ENCODE data around the gene ZNF91.
A peak's percentile ranks its signal among the peaks of the same experiment; 100 is the strongest.
"Not testable (repeated sequence)": the region's sequence is repeated elsewhere in the genome, so short reads cannot be mapped to it uniquely, and the experiment has no call there.

The ZNF91 gene

DNA sequence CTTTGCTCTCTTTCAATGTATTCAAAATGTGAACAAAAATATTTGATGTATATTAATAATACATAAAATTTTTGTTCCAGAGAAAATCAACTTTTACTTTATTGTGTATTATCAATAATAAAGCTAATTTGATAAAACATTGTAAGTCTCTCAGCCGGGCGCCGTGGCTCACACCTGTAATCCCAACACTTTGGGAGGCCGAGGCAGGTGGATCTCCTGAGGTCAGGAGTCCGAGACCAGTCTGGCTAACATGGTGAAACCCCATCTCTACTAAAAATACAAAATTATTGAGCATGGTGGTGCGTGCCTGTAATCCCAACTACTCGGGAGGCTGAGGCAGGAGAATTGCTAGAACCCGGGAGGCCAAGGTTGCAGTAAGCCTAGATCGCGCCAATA is 449 bp upstream of the ZNF91 start:
- DNase-seq (ENCODE audit: low read depth, low spot score): not testable (repeated sequence)

DNA sequence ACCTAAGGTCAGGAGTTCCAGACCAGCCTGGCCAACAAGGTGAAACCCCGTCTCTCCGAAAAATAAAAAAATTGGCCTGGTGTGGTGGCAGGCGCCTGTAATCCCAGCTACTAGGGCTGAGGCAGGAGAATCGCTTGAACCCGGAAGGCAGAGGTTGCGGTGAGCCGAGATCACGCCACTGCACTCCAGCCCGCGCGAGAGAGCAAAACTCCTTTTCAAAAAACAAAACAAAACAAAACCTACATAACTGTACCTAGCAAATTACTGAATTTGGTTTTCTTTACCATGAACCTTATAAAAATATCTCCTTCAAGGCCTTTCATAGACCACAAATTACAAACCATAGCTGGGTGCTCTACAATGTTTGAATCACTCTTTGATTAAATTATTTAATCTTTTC is 760 bp downstream of the ZNF91 start:
- DNase-seq (ENCODE audit: low read depth, low spot score): peak; percentile 41

DNA sequence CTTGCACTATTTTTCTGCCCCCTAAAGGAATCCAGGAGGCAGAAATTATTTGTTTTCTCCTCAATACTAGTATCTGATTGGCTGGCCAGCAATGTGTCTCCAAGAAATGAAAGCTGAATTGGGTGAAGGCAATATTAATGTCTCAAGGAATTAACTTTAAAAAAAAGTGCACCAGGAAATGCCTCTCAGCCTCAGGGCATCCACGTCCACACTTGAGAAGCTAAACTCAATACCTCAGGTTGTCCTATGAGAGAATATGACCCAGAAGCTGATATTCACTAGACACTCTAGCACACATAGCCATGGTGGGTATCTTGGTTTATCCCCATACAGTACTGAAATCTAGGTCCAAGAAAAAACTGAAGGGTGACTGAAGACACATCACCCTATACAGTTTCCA is 2.1 kb downstream of the ZNF91 start:
- DNase-seq (ENCODE audit: low read depth, low spot score): no peak

DNA sequence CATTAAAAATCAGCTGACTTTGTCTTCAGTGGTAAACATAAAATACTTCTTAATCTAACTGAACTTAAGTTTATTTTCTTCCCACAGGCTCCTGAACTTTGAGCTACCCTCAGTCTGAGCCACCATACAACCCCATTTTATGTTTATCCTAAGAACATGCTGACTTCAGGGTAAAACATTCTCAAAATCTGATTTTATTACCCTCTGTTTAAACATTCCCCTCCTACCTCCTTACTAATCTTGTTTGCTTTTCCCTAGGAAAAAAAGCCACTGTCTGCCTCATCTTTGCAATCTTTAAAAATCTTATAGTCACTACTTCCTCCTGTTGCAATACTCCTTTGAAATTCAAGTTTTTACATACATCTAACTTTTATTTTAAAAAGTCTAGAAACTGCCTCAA is 4.0 kb downstream of the ZNF91 start:
- DNase-seq (ENCODE audit: low read depth, low spot score): no peak

DNA sequence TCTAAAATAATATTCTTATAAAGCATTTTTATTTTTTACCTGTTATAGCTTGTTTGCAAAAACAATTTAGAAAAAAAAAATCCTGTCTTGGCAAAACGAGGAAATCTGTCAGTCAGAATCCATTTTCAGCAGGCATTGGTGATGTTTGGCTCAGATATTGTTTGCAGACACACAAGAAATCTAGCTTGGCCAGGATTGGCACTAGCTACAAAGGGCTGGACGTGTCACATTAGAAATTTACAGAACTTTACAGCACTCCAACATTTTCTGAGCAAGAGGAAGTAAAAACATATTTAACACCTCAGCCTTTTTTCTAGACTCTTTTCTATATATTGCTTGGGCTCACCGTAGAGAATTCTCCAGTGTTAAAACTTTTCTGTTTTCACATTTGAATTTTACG is 9.9 kb downstream of the ZNF91 start:
- no peak for DNase-seq (ENCODE audit: low read depth, low spot score)

DNA sequence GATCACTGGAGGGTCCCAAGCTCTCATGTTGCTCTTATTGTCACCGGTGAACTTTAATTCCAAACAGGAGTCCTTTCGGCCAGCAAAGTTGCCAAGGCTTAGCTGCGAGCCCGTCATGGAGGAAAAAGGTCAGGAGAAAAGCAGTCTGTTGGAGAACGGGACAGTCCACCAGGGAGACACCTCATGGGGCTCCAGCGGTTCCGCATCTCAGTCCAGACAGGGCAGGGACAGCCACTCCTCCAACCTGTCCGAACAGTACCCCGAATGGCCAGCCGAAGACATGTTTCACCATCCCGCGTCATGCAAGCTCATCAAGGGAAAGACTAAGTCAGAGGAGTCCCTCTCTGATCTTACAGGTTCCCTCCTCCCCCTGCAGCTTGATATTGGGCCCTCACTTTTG is 10.4 kb downstream of the ZNF91 start:
- DNase-seq (ENCODE audit: low read depth, low spot score): no peak

DNA sequence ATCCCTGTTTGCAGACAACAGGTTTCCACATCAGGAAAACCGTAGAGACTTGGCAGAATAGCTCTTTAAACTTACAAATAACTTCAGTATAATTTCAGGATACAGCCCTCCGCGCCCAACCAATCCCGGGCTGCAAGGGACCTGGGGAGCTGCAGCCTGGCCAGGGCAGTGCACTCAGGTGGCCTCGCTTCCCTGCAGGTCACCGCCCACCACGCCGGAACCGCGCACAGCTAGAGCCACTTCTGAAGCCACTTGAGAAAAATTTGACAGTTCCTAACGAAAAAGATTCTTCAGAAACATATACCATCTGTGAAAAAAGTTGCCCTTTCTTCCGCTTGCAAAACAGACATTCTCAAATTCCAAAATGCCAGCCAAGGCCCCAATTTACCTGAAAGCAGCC is 11.1 kb downstream of the ZNF91 start:
- no peak for DNase-seq (ENCODE audit: low read depth, low spot score)

DNA sequence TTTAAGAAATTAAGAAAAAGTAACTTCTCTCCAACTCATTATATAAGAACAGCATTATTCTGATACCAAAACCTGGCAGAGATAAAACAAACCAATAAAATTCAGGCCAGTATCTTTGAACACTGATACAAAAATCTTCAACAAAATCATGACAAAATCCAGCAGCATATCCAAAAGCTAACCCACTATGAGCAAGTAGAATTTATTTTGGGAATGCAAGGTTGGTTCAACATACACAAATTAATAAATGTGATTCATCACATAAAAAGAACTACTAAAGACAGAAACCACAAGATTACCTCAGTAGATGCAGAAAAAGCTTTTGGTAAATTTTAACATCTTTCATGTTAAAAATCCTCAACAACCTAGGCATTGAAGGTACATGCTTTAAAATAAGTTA is 12.3 kb downstream of the ZNF91 start:
- DNase-seq (ENCODE audit: low read depth, low spot score): no peak

DNA sequence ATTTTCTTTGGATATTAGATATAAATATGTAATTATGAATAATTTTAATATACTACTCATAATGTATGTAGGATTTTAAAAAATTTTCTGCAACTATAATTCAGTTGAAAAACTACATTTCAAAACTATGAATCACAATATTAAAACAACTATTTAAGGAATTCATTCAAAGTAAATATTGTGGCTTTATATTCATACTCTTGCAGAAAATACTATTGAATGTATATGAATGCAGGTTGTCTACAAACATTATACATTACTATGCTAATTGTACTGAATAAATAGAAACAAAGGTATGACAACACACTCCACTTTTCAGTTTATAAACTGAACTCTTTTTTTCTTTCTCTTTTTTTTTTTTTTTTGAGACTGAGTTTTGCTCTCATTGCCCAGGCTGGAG is 14.2 kb downstream of the ZNF91 start:
- no peak for DNase-seq (ENCODE audit: low read depth, low spot score)

DNA sequence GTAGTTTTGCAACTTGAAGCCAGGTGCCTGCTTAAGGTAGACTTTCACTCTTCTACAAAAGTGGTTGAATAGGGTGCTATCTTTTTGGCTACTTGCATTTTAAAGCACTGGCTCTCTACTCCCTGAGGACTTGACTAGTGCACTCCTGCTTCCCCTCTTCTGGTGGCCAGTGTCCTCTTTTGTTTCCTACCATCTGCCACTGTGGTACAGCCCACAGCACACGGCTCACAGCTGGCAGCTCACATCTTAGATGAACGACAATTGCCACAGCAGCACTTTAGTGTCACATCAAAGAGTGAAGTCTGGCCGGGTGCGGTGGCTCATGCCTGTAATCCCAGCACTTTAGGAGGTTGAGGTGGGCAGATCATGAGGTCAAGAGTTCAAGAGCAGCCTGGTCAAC is 15.6 kb downstream of the ZNF91 start:
- DNase-seq (ENCODE audit: low read depth, low spot score): not testable (repeated sequence)

DNA sequence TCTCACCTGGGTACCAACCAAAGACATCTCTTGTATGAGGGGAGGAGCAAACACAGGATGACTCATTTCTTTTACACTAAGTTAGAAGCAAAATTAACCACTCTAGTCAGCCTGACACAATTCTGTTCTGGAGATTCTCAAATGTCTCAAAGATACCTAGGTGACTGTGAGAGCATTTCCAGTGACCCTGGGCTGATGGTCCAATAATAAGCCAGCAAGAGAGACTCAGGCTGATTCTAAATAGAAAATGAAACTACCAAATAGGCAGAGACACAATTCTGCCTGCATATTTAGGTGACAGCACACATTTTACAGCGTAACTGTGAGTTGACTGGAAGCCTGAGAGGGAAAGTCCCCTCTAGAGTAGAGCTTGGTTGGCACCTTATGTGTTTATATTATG is 16.3 kb downstream of the ZNF91 start:
- DNase-seq (ENCODE audit: low read depth, low spot score): no peak

DNA sequence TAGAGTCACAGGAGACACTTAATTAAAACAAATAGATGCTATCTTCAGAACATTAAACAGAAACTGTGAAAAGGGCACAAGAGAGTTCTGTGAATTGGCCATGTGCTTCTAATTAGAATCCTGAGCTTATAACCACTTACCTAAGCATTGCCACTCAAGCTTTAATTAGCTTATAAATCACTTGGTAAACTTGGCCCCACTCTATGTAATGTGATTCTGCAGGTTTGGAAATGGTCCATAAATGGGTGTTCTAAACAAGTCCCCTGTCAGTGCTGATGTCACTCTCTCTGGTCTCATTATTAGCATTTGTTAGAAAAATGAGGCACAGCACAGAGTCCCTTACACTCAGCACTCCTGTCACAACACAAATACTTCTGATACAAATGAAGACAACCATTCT is 18.0 kb downstream of the ZNF91 start:
- DNase-seq (ENCODE audit: low read depth, low spot score): no peak

DNA sequence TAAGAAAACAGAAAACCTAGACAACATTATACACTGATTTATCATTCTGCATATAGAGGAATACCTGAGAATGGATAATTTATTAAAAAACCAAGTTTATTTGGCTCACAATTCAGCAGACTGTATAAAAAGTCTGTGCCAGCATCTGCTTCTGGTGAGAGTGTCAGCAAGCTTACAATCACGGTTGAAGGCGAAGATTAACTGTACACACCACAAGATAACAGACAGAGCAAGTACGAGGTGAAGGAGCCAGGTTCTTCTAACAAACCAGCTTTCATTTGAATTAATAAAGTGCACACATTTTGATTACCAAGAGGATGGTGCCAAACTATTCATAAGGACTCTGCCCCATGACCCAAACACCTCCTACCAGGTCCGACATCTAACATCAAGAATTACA is 28.8 kb downstream of the ZNF91 start:
- no peak for DNase-seq (ENCODE audit: low read depth, low spot score)

DNA sequence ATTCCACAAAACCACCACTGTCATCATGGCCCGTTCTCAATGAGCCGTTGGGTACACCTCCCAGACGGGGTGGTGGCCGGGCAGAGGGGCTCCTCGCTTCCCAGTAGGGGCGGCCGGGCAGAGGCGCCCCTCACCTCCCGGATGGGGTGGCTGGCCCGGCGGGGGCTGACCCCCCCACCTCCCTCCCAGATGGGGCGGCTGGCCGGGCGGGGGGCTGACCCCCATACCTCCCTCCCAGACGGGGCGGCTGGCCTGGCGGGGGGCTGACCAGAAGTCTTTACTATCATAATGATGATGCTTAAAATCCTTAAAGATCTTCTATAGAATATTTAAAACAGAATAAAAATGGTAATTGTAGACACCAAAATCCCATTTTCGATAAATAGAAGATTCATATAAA is 29.2 kb downstream of the ZNF91 start:
- not testable (repeated sequence) for DNase-seq (ENCODE audit: low read depth, low spot score)

DNA sequence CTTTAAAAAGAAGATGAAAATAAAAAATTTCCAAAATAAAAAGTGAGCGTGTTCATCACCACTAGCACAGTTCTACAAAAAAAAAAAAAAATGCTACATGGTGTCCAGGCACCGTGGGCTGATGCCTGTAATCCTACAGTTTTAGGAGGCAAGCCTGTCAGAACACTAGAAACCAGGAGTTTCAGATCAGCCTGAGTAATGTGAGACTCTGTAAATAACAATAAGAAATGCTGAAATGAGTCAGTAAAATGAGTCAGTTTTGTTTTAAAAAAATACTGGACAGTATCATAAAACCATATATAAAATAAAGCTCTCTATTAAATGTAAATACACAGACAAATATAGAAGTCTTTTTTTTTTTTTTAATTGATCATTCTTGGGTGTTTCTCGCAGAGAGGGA is 30.0 kb downstream of the ZNF91 start:
- DNase-seq (ENCODE audit: low read depth, low spot score): no peak

DNA sequence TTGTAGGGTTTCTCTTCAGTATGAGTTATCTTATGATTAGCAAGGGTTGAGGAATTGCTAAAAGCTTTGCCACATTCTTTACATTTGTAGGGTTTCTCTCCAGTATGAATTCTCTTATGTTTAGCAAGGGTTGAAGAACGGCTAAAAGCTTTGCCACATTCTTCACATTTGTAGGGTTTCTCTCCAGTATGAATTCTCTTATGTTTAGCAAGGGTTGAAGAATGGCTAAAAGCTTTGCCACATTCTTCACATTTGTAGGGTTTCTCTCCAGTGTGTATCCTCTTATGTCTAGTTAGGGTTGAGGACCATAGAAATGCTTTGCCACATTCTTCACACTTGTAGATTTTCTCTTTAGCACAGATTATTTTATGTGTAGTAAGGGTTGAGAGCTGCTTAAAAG is 33.4 kb downstream of the ZNF91 start:
- not testable (repeated sequence) for DNase-seq (ENCODE audit: low read depth, low spot score)

DNA sequence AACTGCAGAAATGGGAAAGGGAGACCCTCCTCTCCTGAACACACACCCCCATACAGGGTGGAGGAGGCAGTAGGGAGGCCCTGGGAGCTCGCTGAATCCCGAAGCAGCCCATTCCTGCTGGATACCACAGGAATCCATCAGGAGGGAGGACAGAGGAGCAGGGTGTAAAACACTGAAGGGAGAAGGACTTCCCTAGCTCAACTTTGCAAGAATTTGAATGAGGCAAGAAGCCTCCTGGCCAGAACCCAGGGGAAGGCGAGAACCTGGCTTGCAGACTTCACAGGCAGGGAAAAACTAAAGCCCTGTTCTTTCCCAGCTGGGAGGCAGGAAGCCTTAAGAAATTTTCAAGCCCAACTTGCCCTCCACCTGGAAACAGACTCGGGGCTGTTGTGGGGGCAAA is 43.5 kb downstream of the ZNF91 start:
- no peak for DNase-seq (ENCODE audit: low read depth, low spot score)

DNA sequence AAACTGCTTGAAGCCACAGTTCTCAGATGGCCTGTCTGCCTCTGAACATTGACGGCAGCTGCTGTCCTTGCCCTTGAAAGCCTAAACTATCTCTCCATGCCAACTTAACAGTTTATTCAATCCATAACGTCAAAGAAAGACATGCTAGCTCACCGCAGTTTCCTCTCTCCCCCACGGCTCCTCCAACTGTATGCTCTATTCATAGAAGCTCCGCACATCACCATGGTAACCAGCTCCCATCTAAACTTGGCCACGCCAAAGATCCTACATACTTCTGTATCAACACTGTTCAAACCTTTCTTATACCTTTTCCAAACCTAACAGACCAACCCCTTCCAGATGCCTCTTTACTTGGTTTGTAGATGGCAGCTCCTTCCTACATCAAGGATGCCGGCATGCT is 48.6 kb downstream of the ZNF91 start:
- DNase-seq (ENCODE audit: low read depth, low spot score): no peak

DNA sequence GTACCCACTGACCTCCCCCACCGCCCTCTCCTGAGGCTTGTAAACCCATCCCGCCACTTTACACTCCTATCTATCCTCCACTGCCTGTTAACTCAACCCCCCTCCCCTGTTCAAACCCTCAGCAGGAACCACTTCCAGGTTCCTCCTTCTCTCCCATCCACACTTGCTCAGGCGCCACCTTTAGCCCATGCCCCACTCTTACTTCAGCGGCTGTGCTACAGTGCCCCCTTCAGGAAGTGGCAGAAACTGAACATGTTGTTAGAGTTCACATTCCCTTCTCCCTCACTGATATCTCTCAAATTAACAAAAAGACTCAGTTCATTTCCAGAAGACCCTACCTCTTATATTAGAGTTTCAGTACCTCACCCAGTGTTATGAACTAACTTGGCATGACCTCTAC is 49.4 kb downstream of the ZNF91 start:
- no peak for DNase-seq (ENCODE audit: low read depth, low spot score)

DNA sequence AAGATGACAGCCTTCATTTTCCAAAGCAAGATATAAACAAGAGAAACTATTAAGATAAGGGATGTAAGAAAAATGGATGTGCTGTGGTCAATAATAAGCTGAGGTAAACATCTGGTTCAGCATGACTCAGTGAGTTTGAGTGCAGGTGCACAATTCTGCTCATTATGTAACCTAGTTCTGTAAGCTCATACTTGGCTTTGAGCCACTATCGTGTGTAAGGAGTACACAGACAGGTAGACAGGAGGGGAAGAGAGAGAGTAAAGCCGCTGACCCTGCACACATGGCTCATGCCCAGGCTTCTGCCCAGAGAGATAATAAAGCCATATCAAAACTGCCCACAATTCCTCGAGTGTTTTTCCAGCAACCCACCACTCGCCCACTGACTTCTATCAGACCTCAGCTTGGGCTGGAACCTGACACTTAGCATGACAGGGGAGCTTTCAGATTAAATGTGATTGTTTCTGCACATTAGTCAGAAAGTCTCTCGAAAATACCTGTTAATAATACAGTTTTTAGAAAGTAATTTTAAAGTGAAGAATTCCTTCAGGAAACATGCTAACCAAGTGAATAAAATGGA is 51.7 kb downstream of the ZNF91 start:
- no peak for DNase-seq (ENCODE audit: low read depth, low spot score)

DNA sequence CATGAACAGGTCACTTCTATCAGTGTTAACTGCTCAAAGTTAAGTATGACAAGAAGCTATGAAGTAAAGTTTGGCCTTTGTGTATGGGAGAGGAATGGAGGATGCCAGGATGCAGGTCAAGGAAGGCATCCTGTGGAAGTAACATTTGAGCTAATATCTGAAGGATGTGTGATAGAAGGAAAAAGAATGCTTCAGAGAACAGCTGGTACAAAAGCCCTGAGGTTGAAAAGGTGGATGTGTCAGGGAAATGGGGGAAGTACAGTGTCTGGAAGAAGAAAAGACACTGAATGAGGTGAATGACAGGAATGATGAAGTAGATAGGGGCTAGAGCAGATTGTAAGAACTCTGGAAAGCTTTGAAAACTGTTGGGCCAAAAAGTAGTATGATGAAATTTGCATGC is 67.1 kb downstream of the ZNF91 start:
- no peak for DNase-seq (ENCODE audit: low read depth, low spot score)

DNA sequence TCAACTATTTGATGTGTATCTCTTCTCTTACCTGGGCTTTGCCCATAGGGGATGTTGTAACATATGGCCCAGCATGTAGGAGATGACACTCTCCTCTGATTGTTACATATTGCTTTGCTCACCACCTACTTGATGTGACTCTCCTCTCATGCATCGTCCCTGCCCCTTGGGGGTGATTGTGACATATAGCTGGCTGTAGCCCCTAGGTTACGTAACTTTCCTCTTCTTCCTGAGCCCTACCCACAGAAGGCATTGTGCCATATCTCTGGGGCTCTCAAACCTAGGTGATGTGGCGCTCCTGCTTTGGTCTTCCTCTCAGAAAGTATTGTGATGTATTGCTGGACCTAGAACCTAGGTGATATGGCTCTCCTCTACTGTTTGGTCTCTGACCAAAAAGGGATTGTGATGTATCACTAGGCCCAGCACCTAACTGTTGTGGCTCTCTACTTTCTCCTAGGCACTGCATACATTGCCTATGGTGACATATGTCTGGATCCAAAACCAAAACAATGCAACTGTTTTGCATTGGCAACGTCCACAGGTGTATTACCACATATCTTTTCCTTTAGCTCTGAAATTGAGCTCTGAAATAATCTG is 73.2 kb downstream of the ZNF91 start:
- peak; percentile 4 for DNase-seq (ENCODE audit: low read depth, low spot score)

DNA sequence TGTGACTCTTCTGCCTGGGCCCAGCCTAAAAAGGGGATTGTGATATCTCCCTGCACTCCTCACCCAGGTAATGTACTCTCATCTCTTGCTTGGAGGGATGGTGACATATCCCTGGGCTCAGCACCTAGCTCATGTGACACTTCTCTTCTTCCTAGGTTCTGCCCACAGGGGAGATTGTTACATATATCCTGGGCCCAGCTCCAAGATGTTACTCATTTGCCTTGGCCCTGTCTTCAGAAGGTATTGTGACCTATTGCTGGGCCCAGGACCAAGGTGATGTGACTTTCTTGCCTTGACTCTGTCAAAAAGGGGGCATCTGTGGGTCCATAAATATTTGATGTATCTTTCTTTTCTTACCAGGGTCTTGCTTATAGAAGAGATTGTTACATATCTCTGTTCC is 73.9 kb downstream of the ZNF91 start:
- not testable (repeated sequence) for DNase-seq (ENCODE audit: low read depth, low spot score)

DNA sequence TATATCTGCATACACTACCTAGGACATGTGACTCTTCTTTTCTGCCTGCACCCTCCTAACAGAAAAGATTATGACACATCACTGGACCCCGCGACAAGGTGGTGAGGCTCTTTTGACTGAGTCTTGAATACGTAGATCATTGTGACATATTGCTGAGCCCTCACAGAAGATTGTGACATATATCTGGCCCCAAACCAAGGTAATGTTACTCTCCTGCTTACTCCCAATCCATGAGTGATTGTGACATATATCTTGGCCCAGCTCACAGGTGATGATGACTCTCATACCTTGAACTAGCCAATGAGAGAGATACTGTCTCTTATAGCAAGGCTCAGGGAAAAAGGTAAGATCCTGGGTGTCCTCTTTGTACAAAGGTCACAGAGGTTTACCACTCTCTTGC is 75.7 kb downstream of the ZNF91 start:
- not testable (repeated sequence) for DNase-seq (ENCODE audit: low read depth, low spot score)
